HL-60/S4 (cell line): ENCODE results near the gene PLPPR5.
"Not testable (repeated sequence)": the region's sequence is repeated elsewhere in the genome, so short reads cannot be mapped to it uniquely, and the experiment has no call there.

Experiments used
- in situ Hi-C: fragments of 300-500 bp; cut with MboI; formaldehyde crosslinking; loops from 2 replicates; pipeline ENCODE4 v1.14.3; 2022; ENCODE audit warnings: low sequenced_read_pairs

PLPPR5 gene

GRCh38 chr1:99004861-99005442 lies at the start of gene PLPPR5:
PLPPR5 (minus strand) TSS chr1:99004861; CDS start chr1:99004671, 190 bp downstream.
- in situ Hi-C loops, result no loop called here

DNA sequence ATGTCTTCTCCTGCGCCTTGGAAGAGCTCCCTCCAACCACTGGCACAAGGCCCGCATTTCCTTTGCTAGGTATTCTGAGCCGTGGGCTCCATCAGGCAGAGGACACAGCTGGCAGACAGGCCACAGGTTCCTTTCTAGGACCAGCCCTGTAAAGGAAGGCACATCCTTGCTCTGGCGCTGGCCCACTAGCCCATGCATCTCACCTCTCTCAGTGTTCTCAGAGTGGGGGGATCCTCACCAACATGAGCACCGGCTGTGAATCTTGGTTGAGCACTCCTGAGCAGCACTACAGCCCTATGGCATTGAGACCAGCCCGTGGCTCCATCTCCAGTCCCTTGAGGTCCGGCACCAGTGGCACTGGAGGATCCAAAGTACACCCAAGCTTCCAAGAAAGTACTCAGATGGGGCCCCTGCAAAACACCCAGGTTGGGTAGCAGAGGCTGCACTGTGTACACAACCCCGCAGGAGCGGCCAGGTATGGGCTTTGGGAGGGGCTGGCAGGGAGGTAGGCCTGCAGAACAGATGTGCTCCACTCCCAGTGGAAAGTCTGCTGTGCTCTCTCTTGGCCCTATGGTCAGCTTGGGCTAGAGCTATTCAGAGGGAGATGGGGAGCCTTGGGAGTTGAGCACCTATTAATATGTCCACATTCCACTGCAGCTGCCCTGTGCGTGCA lies 47.1 kb upstream of the PLPPR5 start:
- in situ Hi-C loops, result no loop called here

DNA sequence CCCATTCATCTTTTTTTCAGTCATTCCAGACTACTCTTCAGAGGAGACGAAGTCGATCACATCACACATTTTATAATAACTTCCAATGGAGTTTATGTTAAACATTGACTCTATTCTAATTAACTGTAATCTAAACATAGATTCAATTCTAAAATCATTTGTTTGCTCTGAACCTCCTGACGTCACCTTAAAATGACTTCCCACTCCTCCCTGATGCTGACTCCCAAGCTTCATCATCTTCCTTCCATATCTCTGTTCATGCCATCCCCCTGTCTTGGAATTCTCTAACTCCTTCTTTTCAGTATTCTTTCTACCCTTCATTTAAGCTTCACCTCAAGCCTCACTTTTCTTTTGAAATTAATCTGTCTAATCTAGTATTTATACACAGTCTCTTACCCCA lies 45.1 kb upstream of the PLPPR5 start:
- in situ Hi-C loops, result no loop called here

- in situ Hi-C loops, result not testable (repeated sequence)
Observed at GRCh38 chr1:99036746-99037145, 32.1 kb upstream of the PLPPR5 start.

GRCh38 chr1:99018313-99018712 lies 13.7 kb upstream of the PLPPR5 start:
- in situ Hi-C loops, result no loop called here

- in situ Hi-C loops, result no loop called here
Observed at GRCh38 chr1:99017655-99018054, 13.0 kb upstream of the PLPPR5 start.

DNA sequence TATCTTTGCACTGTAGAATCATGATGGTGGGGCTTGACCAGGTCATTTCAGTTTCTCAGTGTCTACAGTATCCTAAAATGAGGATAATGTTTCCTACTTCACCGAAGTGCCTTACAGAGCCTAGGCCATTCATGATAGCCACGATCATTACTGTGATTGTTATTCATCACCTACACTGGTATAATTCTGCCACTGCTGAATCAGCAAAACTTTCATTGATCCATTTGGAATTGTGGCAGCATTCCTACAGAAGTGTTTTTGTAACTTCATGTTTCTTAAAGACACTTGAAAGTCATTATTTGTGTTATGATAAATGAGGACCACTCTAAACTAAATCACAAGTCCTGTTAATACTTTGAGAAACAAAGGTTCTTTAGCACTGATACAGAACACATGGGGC lies 6.0 kb upstream of the PLPPR5 start:
- in situ Hi-C loops, result no loop called here

DNA sequence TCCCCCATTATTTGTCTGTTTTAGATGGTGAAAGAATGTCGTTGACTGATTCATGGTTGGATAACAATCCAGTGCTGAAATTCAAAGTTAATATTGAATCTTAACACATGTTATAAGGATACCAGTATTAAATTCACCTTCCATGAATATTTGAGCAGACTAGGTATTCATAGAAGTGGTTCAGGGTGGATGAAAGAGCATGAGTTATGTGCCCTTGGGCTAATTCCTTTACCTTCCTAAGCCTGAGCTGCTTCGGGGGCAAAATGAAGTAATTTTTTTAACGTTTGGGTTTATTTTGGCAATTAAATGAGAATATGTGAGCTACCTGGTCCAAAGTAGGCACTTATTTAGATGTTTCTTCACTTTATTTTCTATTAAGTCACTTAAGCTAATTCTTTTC lies 2.7 kb upstream of the PLPPR5 start:
- in situ Hi-C loops, result no loop called here

DNA sequence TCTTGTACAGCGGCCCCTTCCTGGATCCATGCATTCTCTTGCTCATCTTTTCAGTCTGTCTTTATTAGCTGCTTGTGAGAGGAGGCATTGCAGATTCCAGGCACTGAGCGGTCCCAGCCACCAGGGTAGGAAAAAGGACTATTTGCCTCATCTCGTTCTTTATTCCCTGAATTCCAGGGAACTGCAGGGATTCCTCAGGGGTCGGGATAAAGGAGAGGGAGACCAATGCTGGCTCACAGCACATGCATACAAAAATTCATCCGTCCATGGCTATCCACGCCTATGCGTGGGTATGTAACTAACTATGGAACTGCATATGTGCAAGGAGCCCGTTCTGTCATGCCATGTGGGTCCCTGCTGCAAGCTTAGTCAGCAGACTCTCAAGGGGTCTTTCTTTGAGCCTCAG lies 879 bp upstream of the PLPPR5 start:
- in situ Hi-C loops, result no loop called here

DNA sequence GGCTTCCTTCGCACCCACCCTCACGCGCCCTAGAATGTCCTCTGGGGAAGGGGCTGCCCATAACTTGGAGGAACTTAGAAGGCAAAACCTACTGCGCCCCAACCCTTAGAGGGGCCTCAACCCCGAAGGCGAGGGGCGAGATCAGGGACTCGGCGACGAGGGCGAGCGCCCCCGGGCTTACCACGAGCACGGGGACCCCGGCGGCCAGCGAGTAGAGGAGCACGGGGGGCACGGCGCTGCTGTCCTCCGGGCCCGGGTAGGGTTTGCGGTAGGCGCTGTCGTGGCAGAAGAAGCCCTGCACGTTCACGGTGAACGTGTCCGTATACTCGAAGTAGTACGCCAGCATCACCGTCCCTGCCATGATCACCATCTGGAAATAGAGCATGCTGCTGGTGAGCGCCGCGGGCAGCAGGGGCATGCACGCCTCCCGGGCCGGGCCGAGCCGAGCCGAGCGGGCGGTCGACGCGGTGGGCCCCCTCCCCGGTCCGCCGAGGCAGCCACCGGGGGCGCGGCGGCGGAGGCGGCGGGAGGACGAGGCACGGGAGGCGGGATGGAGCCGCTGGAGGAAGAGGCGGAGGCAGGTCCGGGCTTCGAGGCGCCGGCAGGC lies 304 bp downstream of the PLPPR5 start:
- in situ Hi-C loops, result no loop called here

DNA sequence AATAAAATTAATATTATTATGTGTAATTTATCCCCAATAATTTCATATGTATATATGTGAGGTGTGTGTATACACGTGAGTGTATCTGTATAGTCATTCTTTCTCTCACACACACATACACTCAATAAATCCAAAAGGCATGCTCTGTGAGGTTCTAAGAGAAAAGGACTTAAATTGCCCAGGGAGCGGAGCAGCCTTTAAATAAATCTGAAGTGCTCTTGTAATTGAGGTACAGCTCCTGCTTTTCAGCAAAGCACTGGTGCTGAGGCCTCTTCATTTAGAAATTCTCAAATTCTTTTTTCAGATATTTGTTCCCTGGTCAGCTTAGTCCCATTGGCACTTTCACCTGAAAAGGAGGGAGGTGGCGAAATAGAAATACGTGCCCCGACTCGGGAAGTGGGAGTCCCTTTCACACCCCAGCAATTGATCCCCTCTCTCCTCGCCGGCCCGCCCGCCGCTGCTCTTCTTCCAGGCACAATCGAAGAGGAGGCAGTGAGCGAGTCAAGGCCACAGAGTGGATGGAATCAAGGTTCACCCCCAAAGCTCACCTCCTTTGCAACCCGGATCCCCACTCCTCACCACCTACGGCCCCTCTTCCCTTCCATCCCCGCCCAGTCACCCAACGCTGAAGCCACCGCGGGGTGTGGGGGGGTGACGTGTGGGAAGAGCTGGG lies 944 bp downstream of the PLPPR5 start:
- in situ Hi-C loops, result no loop called here

- in situ Hi-C loops, result no loop called here
Observed at GRCh38 chr1:98992844-98993243, 11.8 kb downstream of the PLPPR5 start.

- in situ Hi-C loops, result no loop called here
Observed at GRCh38 chr1:98991127-98992012, 13.3 kb downstream of the PLPPR5 start.

- in situ Hi-C loops, result no loop called here
Observed at GRCh38 chr1:98989556-98989907, 15.1 kb downstream of the PLPPR5 start.

DNA sequence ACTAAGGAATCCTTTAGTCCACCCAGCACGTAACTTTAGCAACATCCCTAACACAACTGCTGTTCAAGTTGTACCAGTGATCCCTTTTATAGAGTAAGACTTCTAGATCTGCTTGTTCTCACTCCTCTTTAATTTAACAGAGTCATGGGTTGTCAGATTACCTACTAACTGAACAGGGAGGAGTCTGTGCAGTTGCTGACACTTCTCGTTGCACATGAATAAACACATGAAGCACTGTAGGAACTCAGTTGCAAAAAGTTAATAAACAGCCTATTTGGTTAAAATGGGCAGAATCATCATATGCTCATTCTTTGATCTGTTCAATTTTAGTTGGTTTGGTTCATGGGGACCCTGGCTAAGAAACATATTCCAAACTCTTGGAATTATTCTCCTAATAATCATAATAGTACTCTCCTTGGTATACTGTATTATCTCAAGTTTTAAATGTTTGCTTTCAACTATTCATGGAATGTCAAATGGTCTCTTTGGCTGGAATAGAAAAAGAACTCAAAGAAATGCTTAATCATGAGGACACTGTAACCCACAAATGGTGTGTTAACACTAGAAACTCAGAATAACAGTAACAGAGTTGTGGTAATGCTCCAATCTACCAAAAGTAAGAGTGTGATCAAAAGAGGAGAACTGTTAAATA lies 15.6 kb downstream of the PLPPR5 start:
- in situ Hi-C loops, result no loop called here

DNA sequence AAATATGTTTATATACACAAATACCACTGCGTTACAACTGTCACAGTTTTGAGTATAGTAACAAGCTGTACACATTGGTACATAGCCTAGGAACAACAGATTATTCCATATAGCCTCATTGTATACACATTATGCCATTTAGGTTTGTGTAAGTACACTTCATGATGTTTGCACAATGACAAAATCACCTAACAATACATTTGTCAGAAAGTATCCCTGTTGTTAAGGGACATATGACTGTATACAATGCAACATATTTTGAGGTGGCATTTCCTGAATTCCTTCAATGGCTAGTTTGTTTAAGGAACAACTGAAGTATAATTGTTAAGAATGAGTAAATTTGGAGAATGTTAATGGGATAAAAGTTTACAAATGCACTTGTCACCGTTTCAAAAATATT lies 19.0 kb downstream of the PLPPR5 start:
- in situ Hi-C loops, result no loop called here

GRCh38 chr1:98981917-98982513 lies 22.6 kb downstream of the PLPPR5 start:
- in situ Hi-C loops, result no loop called here

- in situ Hi-C loops, result no loop called here
Observed at GRCh38 chr1:98979463-98979862, 25.2 kb downstream of the PLPPR5 start.

- in situ Hi-C loops, result no loop called here
Observed at GRCh38 chr1:98975810-98976209, 28.9 kb downstream of the PLPPR5 start.

- in situ Hi-C loops, result no loop called here
Observed at GRCh38 chr1:98975113-98975512, 29.5 kb downstream of the PLPPR5 start.
